Thoracic aorta endothelial cell (primary cell): ENCODE results near the gene C4BPA. TPM values are rescaled to one million over a fixed set of nuclear protein-coding genes. Genes with fewer than 3 reads are reported as not detected.

ENCODE experiments used
- small RNA-seq: library from RNA; depleted of rRNA; stranded (forward); fragments of <200 nt; gene quantifications from one replicate; pipeline ENCODE3, GENCODE V24; 2012
- total RNA-seq: library from RNA; depleted of rRNA; stranded (reverse); fragments of >200 nt; gene quantifications from 2 replicates; pipeline ENCODE4 v1.2.3, GENCODE V29; 2012

The C4BPA gene
- not detected in 2 replicates for total RNA-seq

DNA sequence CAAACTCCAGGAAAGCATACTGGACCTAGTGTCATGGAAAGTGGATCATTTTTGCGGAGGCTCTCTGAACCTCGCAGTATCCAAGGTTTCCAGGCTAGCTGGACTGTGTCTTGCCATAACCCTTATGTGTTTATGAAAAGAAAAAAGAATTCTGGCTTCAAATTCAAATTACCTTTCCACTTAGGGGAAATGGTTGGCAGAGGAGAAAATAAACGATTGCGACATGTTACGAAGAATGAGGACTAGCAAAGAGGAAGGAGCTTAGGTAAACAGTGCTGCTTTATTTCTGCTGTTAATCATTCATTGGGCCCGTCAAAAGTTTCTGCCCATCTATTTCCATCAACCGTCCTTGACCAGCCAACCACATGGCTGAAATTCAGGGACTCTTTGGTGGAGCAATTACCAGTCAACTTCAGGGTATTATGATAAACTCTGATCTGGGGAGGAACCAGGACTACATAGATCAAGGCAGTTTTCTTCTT is at the start of gene C4BPA:
TSS of gene C4BPA (plus strand) at position 342 of the 482 bp plus-strand sequence. CDS start 8,793 bp downstream, outside the sequence.

DNA sequence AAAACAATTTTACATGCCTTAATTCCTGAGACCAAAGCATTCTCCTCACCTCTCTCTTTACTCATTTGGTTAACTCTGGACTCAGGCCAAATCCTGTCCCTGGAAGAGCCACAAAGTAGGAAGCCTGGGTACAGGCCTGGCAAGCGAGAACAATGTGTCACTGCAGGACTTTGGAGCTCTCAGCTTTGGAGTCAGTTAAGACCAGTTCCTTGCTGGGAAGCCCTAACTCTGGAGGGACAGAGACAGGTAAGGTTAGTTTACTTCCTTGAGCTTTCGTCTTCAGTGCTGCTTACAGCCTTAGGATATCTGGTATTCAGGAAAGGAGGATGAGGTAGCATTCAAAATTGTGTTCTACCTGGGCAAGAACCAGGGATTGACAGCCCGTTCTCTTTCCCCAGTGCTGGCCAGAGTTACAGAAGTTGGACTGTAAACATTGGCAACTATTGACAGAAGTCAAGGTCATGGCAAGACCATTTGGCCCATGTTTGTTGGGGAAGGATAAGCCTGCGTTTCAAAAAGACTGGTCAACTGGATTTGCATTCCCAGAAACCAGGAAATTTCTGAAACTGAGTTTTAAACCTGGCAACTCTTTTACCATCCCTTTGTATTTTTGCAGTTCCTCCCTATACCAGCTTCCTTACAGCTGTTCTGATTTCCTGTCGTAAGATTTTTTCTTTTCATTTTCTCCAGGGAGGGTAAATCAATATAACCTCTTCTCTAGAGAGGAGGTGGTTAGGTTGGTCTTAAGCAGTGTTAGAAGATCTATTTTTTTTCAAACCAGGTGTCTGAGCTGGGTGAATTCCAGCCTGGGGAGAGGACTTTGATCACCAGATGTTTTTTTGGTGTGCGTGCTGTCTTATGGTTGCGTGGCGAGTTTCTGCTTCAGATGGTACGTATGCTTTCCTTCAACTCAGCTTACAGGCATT is 15.1 kb upstream of the C4BPA start, which contains the start of gene C4BPB:
TSS of gene C4BPB (plus strand) at position 160 of the 926 bp plus-strand sequence. CDS start at position 832, 672 bp downstream.

Small RNA genes within 50 kb of the gene (small RNA-seq; reads per million reads assigned to genes)
- gene AL445493.1, result not detected

Other genes starting within 250 kb of the C4BPA start
- gene IL20, start 238.6 kb upstream of the C4BPA start, total RNA-seq, result not detected in 2 replicates
- gene IL24, start 206.8 kb upstream of the C4BPA start, total RNA-seq, result not detected in 2 replicates
- 0.14 TPM in 1 of 2 replicates, not detected in the other for gene FCMR, start 182.3 kb upstream of the C4BPA start, total RNA-seq
- gene PIGR, start 157.8 kb upstream of the C4BPA start, total RNA-seq, result not detected in 2 replicates
- gene FCAMR, start 133.8 kb upstream of the C4BPA start, total RNA-seq, result not detected in 2 replicates
- not detected in 2 replicates for gene C1orf116, start 71.5 kb upstream of the C4BPA start, total RNA-seq
- 12.9 and 13.6 TPM in 2 replicates for gene YOD1, start 53.0 kb upstream of the C4BPA start, total RNA-seq
- gene PFKFB2, start 51.0 kb upstream of the C4BPA start, total RNA-seq, result 1.2 and 1.4 TPM in 2 replicates
- gene C4BPB, start 15.4 kb upstream of the C4BPA start, total RNA-seq, result not detected in 2 replicates
- gene CD55, start 217.4 kb downstream of the C4BPA start, total RNA-seq, result 131 and 181 TPM in 2 replicates